SK-N-SH treated with all-trans-retinoic acid at 6 μM for 48 hours (cell line): ENCODE data around the gene SPATA12.
A peak's percentile ranks its signal among the peaks of the same experiment; 100 is the strongest.

Experiments used
- ATAC-seq: fragments of 200-7000 bp; cut with Tn5 transposase; 3 replicates; pipeline ENCODE4 v1.9.1; 2020; ENCODE audit warnings: mild to moderate bottlenecking, moderate library complexity
- BACH2 ChIP-seq: fragments of 250-450 bp; sonication (Bioruptor Pico); IDR thresholded peaks from 2 replicates; pipeline ENCODE4 v1.9.0; 2021; ENCODE audit warnings: mild to moderate bottlenecking, borderline replicate concordance
- CSRNP3 ChIP-seq: fragments of 250-450 bp; sonication (Bioruptor Pico); IDR thresholded peaks from 2 replicates; pipeline ENCODE4 v1.5.1; 2021; ENCODE audit warnings: mild to moderate bottlenecking, moderate library complexity
- ESRRG ChIP-seq: fragments of 250-450 bp; sonication (Bioruptor Pico); IDR thresholded peaks from 2 replicates; pipeline ENCODE4 v1.6.1; 2021; ENCODE audit warnings: mild to moderate bottlenecking
- GLIS3 ChIP-seq: fragments of 250-450 bp; sonication (Bioruptor Pico); IDR thresholded peaks from 2 replicates; pipeline ENCODE4 v1.5.0; 2020; ENCODE audit warnings: mild to moderate bottlenecking, moderate library complexity
- ISL1 ChIP-seq: fragments of 250-450 bp; sonication (Bioruptor Pico); IDR thresholded peaks from 2 replicates; pipeline ENCODE4 v2.1.2; 2022; ENCODE audit warnings: mild to moderate bottlenecking, moderate library complexity
- OSR1 ChIP-seq: fragments of 250-450 bp; sonication (Bioruptor Pico); IDR thresholded peaks from 2 replicates; pipeline ENCODE4 v1.8.0; 2022; ENCODE audit warnings: moderate library complexity, mild to moderate bottlenecking, inconsistent platforms
- PATZ1 ChIP-seq: fragments of 250-450 bp; sonication (Bioruptor Pico); IDR thresholded peaks from 2 replicates; pipeline ENCODE4 v1.8.0; 2020; ENCODE audit warnings: mild to moderate bottlenecking, moderate library complexity, borderline replicate concordance
- POU6F1 ChIP-seq: fragments of 250-450 bp; sonication (Bioruptor Pico); IDR thresholded peaks from 2 replicates; pipeline ENCODE4 v1.8.0; 2021; ENCODE audit warnings: low read depth, mild to moderate bottlenecking, moderate library complexity, borderline replicate concordance
- PPARA ChIP-seq: fragments of 250-450 bp; sonication (Bioruptor Pico); IDR thresholded peaks from 2 replicates; pipeline ENCODE4 v1.5.0; 2020; ENCODE audit warnings: mild to moderate bottlenecking, borderline replicate concordance
- RARB ChIP-seq: fragments of 250-450 bp; sonication (Bioruptor Pico); IDR thresholded peaks from 2 replicates; pipeline ENCODE4 v1.8.0; 2021; ENCODE audit warnings: mild to moderate bottlenecking, moderate library complexity
- SNAI2 ChIP-seq: fragments of 250-450 bp; sonication (Bioruptor Pico); IDR thresholded peaks from 2 replicates; pipeline ENCODE4 v1.5.0; 2020; ENCODE audit warnings: mild to moderate bottlenecking, moderate library complexity
- TCF4 ChIP-seq: fragments of 250-450 bp; sonication (Bioruptor Pico); IDR thresholded peaks from 2 replicates; pipeline ENCODE4 v1.8.0; 2021; ENCODE audit warnings: mild to moderate bottlenecking, moderate library complexity, borderline replicate concordance
- TSHZ2 ChIP-seq: fragments of 250-450 bp; sonication (Bioruptor Pico); IDR thresholded peaks from 2 replicates; pipeline ENCODE4 v1.5.0; 2020; ENCODE audit warnings: mild to moderate bottlenecking, moderate library complexity
- ZFP3 ChIP-seq: fragments of 250-450 bp; sonication (Bioruptor Pico); IDR thresholded peaks from 2 replicates; pipeline ENCODE4 v1.5.0; 2020; ENCODE audit warnings: mild to moderate bottlenecking, moderate library complexity
- ZFP30 ChIP-seq: fragments of 450-650 bp; formaldehyde crosslinking; IDR thresholded peaks from 2 replicates; pipeline ENCODE4 v1.5.0; 2022; ENCODE audit warnings: mild to moderate bottlenecking, moderate library complexity
- ZNF70 ChIP-seq: fragments of 450-650 bp; formaldehyde crosslinking; IDR thresholded peaks from 2 replicates; pipeline ENCODE4 v1.5.0; 2020; ENCODE audit warnings: mild to moderate bottlenecking, moderate library complexity
- ZNF8 ChIP-seq: fragments of 450-650 bp; formaldehyde crosslinking; IDR thresholded peaks from 2 replicates; pipeline ENCODE4 v1.5.0; 2020; ENCODE audit warnings: mild to moderate bottlenecking, moderate library complexity

SPATA12 gene

GRCh38 chr3:57060089-57060821 is at the start of gene SPATA12:
Gene SPATA12 (plus strand): TSS chr3:57060664. CDS start chr3:57073695, 13,031 bp downstream.
- ATAC-seq = peak; percentile 99
- TF ChIP-seq PATZ1 (CRISPR knock-in tag) (0 out of 2 replicates have a peak, but pooled peaks have one; percentile 27), CSRNP3 (no peak)
- TF ChIP-seq, all 23 proteins: peak for 1

GRCh38 chr3:57011022-57011421 is 49.4 kb upstream of the SPATA12 start:
- no peak for TF ChIP-seq ZFP3
- no peak for TF ChIP-seq POU6F1 (CRISPR knock-in tag)
- no peak for TF ChIP-seq SNAI2 (CRISPR knock-in tag)
- TF ChIP-seq ISL1 = no peak
- no peak for TF ChIP-seq TCF4 (CRISPR knock-in tag)
- no peak for TF ChIP-seq BACH2
- no peak for TF ChIP-seq ESRRG (CRISPR knock-in tag)
- TF ChIP-seq OSR1 = no peak
- TF ChIP-seq RARB (CRISPR knock-in tag) = no peak
- no peak for TF ChIP-seq CSRNP3
- ATAC-seq = no peak

GRCh38 chr3:57012847-57013246 is 47.6 kb upstream of the SPATA12 start:
- TF ChIP-seq ZFP3 (no peak), ZFP30 (CRISPR knock-in tag) (no peak), ZNF8 (CRISPR knock-in tag) (no peak), ZNF70 (CRISPR knock-in tag) (no peak), POU6F1 (CRISPR knock-in tag) (no peak), GLIS3 (CRISPR knock-in tag) (no peak), PPARA (CRISPR knock-in tag) (no peak)
- TF ChIP-seq, all 23 proteins: peak for 0
- no peak for ATAC-seq

GRCh38 chr3:57015350-57015729 is 45.1 kb upstream of the SPATA12 start:
- TF ChIP-seq TSHZ2 (CRISPR knock-in tag) = no peak
- no peak for ATAC-seq
